GM12865 (cell line): Measurements from ENCODE around the gene PROK2.

Experiments used
- DNase-seq: peaks from one replicate; pipeline ENCODE4 v3.0.0; 2010; ENCODE audit warnings: low read depth
- H3K4me3 ChIP-seq: 2 replicates; pipeline ENCODE4 v1.5.1; 2011; ENCODE audit warnings: mild to moderate bottlenecking, low read depth, low read length, control low read depth
- TF ChIP-seq, protein P1 (sequence below): IDR thresholded peaks from 2 replicates; pipeline ENCODE4 v1.5.1; 2011; ENCODE audit warnings: low read length, control low read depth, low read depth, inconsistent platforms; ENCODE audit not compliant: insufficient read depth; ENCODE audit errors: missing control alignments

PROK2 gene

DNA sequence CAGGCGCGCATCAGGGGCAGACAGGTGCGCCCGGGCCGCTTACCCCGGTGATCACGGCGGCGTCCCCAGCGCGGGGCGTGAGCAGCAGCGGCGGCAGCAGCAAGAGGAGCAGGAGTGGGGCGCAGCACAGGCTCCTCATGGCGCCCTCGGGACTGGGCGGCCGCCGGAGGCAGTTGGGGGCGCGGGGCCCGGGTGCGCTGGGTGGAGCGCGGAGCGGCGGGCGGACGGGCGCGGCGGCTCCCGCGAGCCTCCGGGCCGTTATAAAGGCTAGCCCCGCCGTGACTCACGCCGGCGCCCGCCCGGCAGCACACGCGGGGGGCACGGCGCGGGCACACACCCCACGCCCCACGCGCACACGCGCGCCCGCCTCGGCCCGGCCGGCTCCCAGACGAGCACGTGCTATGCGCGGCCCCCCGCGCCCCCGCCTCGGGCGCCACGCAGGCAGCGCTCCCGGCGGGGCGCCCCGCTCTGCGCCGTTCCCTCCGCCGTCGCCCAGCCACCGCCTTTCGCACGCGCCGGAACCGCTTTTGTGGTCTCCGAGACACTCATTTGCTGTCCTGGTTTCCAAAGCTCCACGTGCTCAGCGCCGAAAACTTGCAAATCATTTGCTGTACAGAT, at the start of gene PROK2:
Gene PROK2, minus strand, starts transcription at position 235 of the 618 bp plus-strand sequence. Its CDS starts 96 bp downstream, at position 139.
- TF ChIP-seq, protein P1, sequence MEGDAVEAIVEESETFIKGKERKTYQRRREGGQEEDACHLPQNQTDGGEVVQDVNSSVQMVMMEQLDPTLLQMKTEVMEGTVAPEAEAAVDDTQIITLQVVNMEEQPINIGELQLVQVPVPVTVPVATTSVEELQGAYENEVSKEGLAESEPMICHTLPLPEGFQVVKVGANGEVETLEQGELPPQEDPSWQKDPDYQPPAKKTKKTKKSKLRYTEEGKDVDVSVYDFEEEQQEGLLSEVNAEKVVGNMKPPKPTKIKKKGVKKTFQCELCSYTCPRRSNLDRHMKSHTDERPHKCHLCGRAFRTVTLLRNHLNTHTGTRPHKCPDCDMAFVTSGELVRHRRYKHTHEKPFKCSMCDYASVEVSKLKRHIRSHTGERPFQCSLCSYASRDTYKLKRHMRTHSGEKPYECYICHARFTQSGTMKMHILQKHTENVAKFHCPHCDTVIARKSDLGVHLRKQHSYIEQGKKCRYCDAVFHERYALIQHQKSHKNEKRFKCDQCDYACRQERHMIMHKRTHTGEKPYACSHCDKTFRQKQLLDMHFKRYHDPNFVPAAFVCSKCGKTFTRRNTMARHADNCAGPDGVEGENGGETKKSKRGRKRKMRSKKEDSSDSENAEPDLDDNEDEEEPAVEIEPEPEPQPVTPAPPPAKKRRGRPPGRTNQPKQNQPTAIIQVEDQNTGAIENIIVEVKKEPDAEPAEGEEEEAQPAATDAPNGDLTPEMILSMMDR, result no peak
- peak; percentile 3 for DNase-seq
- no peak within 1 kb of the TSS for H3K4me3 ChIP-seq

DNA sequence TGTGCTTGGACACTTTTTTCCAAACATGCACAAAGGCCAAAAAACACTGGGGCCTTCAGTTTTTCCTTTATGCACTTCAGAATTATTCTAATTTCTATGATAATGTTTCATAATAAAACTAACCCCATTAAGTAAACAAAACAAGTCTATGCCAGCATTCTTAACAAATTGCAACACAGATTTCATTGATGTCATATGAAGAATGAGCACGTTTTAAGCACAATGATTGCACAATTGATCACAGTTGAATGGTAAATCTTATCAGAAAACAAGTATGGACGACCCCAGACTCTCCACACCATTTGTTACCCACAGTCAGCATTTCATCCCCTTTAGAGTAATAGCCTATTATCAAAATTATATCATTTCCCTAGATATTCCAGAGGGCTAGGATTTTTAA, 46.7 kb upstream of the PROK2 start:
- TF ChIP-seq, protein P1, result no peak

DNA sequence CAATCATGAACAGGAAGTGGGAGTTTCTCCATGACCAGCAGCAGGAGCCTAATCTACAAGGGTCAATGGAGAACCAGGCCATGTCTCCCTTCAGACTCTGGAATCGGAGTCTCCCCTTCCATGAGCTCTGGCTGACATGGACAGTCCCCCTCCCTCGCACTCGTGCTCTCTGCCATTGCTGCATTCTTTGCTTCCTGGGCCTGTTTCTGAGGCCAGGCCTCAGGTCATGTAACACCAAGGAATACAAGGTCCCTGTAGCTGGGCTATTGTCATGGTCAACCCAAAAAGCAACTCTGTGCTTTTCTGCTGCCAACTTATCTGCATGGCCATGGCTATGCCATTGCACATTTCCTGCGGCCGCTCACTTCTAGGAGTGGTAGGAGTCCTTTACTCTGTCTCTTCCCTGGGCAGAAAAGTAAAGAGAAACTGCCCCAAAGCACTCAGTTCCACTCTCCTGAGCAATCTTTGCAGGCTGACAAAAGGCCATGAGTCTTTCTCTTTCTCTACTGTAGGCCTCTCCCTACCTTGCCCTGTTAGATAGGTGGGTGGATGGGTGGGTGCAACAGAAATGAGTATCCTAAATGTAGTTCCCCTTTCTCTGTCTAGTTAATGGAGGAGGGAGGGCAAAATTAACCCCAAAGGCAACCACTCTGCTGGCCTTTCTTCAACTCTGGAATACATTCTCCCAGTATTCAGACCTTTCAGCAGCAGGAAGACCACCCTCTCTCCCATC, 40.8 kb upstream of the PROK2 start:
- DNase-seq, result no peak
- TF ChIP-seq, protein P1, result no peak

More for the DNA sequence above, 46.7 kb upstream of the PROK2 start:
- no peak for DNase-seq
- no peak overlapping the region for H3K4me3 ChIP-seq

DNA sequence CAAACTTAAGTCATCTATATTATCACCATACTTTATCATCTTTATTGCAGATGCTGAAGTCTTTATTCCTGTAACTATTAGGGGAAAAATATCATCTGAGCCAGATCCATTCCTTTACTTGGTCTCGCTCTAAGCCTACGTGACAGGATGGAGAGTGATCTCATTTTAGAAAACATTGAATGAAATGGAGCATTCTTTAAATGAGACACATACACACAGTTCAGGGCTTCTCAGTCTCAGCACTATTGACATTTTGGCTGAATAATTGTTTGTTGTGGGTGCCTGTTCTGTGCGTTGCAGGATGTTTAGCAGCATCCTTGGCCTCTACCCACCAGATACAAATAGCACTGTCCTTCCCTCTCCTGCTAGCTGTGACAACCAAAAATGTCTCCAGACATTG, 36.2 kb upstream of the PROK2 start:
- no peak for DNase-seq
- TF ChIP-seq, protein P1, result no peak
- H3K4me3 ChIP-seq, result no peak overlapping the region

More for the DNA sequence above, 40.8 kb upstream of the PROK2 start:
- H3K4me3 ChIP-seq, result no peak overlapping the region

DNA sequence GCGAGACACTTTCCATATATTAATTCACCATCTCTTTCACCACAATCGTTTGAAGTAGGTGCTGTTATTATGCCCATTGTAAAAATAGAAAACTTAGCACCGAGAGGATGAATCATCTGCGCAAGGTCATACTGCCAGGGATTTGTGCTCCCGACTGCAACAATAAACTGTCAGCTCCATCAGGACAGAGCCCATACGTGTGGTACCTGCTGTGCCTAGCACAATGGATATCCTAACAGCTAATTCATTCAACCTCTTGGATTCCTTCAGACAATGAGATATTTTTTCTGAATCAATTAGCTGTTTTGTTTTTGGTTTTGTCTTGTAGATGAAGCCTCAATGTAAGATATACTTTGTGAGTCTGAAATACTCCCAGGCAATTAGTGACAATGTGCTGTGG, 32.3 kb upstream of the PROK2 start:
- no peak for DNase-seq
- H3K4me3 ChIP-seq, result no peak overlapping the region
- TF ChIP-seq, protein P1, result no peak

- no peak overlapping the region for H3K4me3 ChIP-seq
- no peak for DNase-seq
- TF ChIP-seq, protein P1, result no peak
Measured at GRCh38 chr3:71816767-71817156, 31.8 kb upstream of the PROK2 start.
